M059J (cell line): ENCODE results near the gene UNC5C. TPM values are rescaled to one million over a fixed set of nuclear protein-coding genes. Genes with fewer than 3 reads are reported as not detected.
A peak's percentile ranks its signal among the peaks of the same experiment; 100 is the strongest.

Source experiments
- DNase-seq: peaks from one replicate; pipeline ENCODE4 v3.0.0-alpha.2; 2012; ENCODE audit warnings: low read depth
- total RNA-seq: library from RNA; depleted of rRNA; stranded (reverse); fragments of >200 nt; shearing (Covaris generic); gene quantifications from 2 replicates; pipeline ENCODE4 v1.2.3, GENCODE V29; 2014

The UNC5C gene
- total RNA-seq, 1 experiment from 2014 or later, result 2.1 TPM

- DNase-seq, result no peak
These were observed 200.4 kb downstream of the UNC5C start for GRCh38 chr4:95348418-95348817.

- no peak for DNase-seq
These were observed 205.5 kb downstream of the UNC5C start for GRCh38 chr4:95343235-95343634.

GRCh38 chr4:95340191-95340590 lies 208.6 kb downstream of the UNC5C start:
- DNase-seq, result no peak

GRCh38 chr4:95325665-95326064 lies 223.1 kb downstream of the UNC5C start:
- DNase-seq, result no peak

- no peak for DNase-seq
These were observed 229.6 kb downstream of the UNC5C start for GRCh38 chr4:95319169-95319568.

- DNase-seq, result no peak
These were observed 230.3 kb downstream of the UNC5C start for GRCh38 chr4:95318483-95318882.

- DNase-seq, result no peak
These were observed 230.7 kb downstream of the UNC5C start for GRCh38 chr4:95318044-95318443.

- DNase-seq, result no peak
These were observed 231.5 kb downstream of the UNC5C start for GRCh38 chr4:95317085-95317793.

GRCh38 chr4:95314573-95314972 lies 234.2 kb downstream of the UNC5C start:
- no peak for DNase-seq

- peak; percentile 79 for DNase-seq
These were observed 243.9 kb downstream of the UNC5C start for GRCh38 chr4:95304898-95305297.

GRCh38 chr4:95300304-95300703 lies 248.5 kb downstream of the UNC5C start:
- no peak for DNase-seq

GRCh38 chr4:95296052-95296451 lies 252.7 kb downstream of the UNC5C start:
- DNase-seq, result no peak

- DNase-seq, result no peak
These were observed 253.6 kb downstream of the UNC5C start for GRCh38 chr4:95295157-95295556.

GRCh38 chr4:95294321-95294720 lies 254.5 kb downstream of the UNC5C start:
- no peak for DNase-seq

- peak; percentile 28 for DNase-seq
These were observed 255.8 kb downstream of the UNC5C start for GRCh38 chr4:95293014-95293413.

- no peak for DNase-seq
These were observed 258.1 kb downstream of the UNC5C start for GRCh38 chr4:95290702-95291101.

GRCh38 chr4:95289028-95289634 lies 259.6 kb downstream of the UNC5C start:
- DNase-seq, result no peak

GRCh38 chr4:95288552-95288951 lies 260.2 kb downstream of the UNC5C start:
- no peak for DNase-seq

- DNase-seq, result no peak
These were observed 263.0 kb downstream of the UNC5C start for GRCh38 chr4:95285797-95286196.

GRCh38 chr4:95284655-95285054 lies 264.1 kb downstream of the UNC5C start:
- DNase-seq, result no peak

- DNase-seq, result no peak
These were observed 265.5 kb downstream of the UNC5C start for GRCh38 chr4:95283320-95283719.

GRCh38 chr4:95272797-95273196 lies 276.0 kb downstream of the UNC5C start:
- no peak for DNase-seq

- DNase-seq, result no peak
These were observed 276.7 kb downstream of the UNC5C start for GRCh38 chr4:95272036-95272435.
